GM21717 (cell line): Measurements from ENCODE around the gene ADAM8.
"Not testable (repeated sequence)": the region's sequence is repeated elsewhere in the genome, so short reads cannot be mapped to it uniquely, and the experiment has no call there.

Experiments used
- ATAC-seq: cut with Tn5 transposase; IDR thresholded peaks from one replicate; pipeline ENCODE4 v1.9.1; 2021; ENCODE audit warnings: mild to moderate bottlenecking, moderate library complexity; ENCODE audit not compliant: unreplicated experiment

ADAM8 gene

GRCh38 chr10:133269367-133269766, 7.3 kb downstream of the ADAM8 start:
- no peak for ATAC-seq

- no peak for ATAC-seq
These were observed 8.1 kb downstream of the ADAM8 start for GRCh38 chr10:133268532-133268931.

GRCh38 chr10:133267829-133268228, 8.8 kb downstream of the ADAM8 start:
- no peak for ATAC-seq

DNA sequence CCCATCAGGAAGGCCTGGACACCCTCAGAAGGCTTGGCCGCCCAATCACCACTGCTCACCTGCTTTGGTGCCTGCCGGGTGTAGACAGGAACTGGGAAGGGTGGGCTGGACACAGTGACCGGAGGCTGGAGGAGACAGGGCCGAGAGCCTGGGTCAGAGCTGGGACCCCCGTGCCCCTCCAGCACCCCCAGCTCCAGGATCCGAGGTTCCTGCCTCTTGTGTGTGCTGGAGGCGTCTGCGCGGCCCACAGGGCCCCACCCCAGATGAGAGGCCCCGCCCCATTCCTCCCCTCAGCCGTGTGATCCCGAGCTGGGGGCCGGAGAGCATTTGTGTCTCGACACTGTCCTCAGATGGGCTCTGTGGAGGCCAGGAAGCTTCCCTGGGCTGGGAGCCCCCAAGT, 9.4 kb downstream of the ADAM8 start:
- ATAC-seq, result no peak

DNA sequence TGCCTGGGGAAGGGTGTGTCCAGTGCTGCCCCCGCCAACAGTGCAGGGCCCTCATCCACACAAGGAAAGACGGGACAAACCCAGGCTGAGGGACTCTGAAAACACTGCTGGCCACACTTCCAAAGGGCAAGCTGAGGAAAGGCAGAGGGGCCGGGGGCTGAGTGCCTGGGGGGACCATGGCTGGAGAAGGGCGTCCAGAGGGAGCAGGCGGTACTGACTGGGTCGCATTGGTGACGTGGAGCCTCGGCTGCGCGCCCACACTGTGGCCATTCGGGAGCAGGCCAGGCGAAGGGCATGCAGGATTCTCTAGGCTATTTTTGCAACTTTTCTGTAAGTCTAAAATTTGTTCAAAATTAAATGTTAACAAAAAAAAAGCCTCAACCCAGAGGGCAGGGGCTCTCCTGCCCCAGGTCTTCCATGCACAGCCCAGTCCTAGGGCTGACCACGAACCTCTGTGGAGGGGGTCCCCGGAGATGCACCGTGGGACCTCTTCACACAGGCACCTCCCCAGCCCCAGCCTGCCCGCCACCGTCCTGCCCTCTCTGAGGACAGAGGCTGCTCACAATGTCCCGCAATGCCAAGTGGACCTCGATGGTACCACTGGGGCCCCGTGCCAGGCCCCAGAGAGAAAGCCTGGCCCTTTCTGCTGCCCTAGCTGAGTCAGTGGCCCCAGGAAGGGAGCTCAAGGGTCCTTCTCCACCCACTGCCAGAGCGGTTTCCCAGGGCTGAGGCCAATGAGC, 10.4 kb downstream of the ADAM8 start:
- no peak for ATAC-seq

DNA sequence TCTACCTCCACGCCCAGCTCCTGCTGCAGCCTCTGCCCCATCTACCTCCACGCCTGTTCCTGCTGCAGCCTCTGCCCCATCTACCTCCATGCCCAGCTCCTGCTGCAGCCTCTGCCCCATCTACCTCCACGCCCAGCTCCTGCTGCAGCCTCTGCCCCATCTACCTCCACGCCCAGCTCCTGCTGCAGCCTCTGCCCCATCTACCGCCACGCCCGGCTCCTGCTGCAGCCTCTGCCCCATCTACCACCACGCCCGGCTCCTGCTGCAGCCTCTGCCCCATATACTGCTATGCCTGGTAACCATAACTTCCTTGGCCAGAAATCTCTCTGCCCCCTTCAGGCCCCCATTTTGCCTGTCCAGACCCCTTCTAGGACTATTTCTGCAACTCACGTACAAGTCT, 11.6 kb downstream of the ADAM8 start:
- ATAC-seq, result not testable (repeated sequence)

DNA sequence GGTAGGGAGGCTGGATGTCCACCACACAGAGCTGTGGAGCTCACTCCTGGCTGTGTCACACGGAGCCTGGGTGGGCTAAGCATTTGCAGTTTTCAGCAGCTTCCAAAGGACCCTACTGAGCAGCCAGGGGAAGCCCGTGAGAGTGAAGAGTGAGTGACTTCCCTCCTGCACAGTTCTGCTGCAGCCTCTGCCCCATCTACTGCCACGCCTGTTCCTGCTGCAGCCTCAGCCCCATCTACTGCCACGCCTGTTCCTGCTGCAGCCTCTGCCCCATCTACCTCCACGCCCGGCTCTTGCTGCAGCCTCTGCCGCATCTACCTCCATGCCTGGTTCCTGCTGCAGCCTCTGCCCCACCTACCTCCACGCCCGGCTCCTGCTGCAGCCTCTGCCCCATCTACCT, 12.2 kb downstream of the ADAM8 start:
- ATAC-seq, result no peak

- no peak for ATAC-seq
These were observed 13.0 kb downstream of the ADAM8 start for GRCh38 chr10:133263674-133264073.

DNA sequence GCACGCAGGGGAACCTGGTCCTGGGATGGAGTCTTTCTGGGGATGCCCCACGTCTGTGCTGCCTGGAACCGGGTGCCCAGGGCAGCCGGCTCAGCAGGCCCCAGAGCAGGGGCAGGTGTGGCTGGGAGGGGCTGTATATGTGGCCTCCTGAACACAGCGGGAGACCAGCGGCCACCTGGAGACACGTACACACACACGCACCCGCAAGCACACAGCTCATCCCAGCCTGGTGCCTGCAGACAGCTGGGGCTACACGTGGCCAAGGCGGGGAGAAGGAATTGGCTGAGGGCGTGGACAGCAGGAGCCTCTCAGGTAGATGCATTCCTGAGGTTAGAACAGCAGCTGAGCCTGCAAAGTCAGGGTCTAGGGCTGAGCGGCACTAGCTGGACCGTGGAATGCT, 14.0 kb downstream of the ADAM8 start:
- no peak for ATAC-seq

DNA sequence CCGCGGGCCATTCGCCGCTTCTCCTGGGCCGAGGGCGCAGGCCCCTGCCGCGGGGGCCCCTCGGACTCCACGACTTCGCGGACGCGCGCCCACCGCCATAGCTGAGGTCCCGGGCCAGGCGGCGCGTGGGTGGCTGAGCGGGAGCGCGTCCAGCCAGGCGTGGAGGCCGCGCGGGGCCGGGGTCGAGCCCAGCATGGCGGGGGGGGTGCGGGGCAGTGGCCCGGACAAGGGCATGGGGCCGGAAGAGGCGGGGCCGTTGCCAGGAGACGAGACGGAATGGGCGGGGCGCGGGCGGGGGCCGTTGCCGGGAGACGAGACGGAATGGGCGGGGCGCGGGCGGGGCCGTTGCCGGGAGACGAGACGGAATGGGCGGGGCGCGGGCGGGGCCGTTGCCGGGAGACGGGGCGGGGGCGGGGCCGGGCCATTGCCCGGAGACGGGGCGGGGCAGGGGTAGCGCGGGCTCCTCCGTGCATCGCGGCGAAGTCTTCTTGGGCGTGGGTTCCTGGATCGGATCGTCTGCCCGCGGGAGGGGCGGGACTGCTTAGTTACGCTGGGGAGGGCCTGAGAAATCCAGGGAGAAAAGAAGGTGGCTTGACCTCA, 14.8 kb downstream of the ADAM8 start:
- peak; percentile 44 for ATAC-seq

- ATAC-seq, result peak; percentile 44
These were observed 15.6 kb downstream of the ADAM8 start for GRCh38 chr10:133260895-133261725.

DNA sequence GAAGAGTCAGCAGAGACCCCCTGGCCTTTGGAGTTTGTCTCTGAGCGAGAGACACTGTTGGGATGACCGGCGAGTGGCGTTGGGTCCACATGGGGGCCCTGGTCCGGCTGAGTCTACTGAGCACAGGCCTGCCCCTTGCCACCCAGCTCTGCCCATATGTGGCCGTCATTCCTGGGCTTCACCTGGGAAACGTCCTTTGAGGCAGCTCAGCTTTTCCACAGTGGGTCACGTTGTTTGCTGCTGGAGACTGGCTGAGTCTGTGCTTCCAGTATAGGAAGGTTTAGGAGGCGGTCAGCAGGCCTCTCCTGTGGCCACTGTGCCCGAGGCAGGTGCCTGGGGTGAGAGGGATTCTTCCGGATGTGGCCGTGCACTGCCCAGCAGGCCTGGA, 17.1 kb downstream of the ADAM8 start:
- no peak for ATAC-seq

GRCh38 chr10:133258818-133259601, 17.7 kb downstream of the ADAM8 start:
- no peak for ATAC-seq

GRCh38 chr10:133258066-133258817, 18.4 kb downstream of the ADAM8 start:
- peak; percentile 28 for ATAC-seq

DNA sequence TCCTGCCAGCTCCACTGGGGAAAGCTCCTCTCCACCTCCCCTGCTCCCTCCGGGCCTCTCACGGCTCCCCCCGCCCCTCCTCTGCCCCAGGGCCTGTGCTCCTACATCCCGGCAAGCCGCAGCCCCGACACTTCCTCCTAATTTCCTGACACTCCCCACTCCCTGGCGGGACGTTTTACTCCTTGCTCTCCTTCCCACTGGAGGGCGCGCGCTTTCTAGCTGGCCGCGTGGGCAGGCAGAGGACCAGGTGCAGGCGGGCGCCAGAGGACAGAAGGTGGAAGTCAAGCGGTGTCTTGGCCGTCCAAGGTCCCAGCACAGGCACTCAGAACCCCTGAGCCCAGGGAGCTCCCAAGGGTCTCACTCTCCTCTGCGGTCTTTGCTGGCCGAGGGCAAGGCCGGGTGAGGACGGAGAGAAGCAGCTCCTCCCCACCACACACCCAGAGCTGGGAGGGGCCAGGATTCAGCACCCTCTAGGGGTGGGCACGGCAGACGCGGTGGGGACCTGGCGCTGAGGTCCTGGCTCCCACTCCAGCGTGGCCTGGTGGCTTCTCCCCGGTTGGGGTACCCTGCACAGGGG, 19.1 kb downstream of the ADAM8 start:
- ATAC-seq, result peak; percentile 20

DNA sequence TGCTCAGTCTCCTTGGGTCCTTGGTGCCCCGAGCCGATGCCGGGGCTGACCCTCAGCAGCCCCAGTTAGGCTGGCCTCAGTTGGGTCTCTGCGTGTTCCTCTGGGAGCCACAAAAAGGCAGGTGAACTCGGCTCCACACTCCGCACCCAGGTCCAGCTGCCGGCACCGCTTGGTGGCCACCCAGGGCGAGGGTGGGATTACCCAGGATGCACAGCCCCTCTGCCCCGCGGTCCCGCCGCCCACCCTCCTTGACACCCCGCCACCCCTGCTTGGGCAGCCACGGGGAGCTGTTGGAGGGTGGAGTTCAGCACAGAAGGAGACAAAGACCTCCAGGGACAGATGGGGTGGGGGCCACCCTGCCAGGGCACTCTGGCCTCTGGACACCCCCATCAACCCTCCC, 21.3 kb downstream of the ADAM8 start:
- ATAC-seq, result no peak

DNA sequence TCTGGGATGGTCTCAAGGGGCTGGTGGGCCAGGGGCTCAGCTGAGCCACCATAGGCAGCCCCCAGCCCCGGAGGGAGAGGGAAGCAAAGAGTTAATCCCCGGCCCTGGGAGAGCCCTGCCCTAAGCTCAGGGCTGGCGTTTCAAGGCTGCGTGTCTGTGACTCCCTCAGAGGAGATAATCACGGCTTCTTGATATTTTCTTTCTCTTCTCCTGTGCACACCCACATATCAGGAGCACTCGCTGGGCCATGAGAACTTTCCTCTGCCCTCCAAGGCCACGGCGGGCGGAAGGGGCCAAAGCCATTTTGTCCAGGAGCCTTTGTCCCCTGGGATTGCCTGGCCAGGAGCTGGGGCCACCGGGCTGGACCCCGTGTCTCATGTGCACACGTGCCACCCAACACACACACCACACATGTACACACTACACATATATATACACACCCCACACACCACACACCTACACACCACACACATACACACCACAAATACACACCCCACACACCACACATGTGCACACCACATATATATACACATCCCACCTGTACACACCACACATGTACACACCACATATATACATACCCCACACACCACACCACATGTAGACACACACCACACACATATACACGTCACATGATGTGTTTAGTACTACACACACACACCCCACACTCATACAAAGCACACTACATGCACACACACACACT, 22.1 kb downstream of the ADAM8 start:
- no peak for ATAC-seq

- ATAC-seq, result no peak
These were observed 23.2 kb downstream of the ADAM8 start for GRCh38 chr10:133253361-133253955.

DNA sequence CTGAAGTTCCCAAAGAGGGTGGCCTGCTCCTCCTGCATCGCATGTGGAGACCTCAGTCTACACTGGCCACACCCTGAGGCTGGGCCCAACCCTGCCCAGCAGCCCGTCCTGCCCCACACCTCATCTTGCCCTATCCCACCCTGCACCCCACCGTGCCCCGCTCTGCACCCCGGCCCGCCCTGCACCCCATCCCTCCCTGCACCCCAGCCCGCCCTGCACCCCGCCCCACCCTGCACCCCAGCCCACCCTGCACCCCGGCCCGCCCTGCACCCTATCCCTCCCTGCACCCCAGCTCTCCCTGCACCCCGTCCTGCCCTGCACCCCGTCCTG, 24.5 kb downstream of the ADAM8 start:
- ATAC-seq, result no peak
